GM12878 (cell line): ENCODE data around the gene MYG1. TPM values are rescaled to one million over a fixed set of nuclear protein-coding genes. Genes with fewer than 3 reads are reported as not detected.

Experiments used
- CBX5 ChIP-seq: sonication (generic); IDR thresholded peaks from 2 replicates; pipeline ENCODE4 v1.6.1; 2016; ENCODE audit warnings: low read depth, moderate library complexity, mild to moderate bottlenecking, inconsistent platforms
- CHD1 ChIP-seq: IDR thresholded peaks from 2 replicates; pipeline ENCODE4 v1.6.1; 2012; ENCODE audit warnings: low read depth, low read length, improper control_type of control experiment
- CHD2 ChIP-seq: IDR thresholded peaks from 2 replicates; pipeline ENCODE4 v1.6.1; 2011; ENCODE audit warnings: low read depth, low read length, improper control_type of control experiment, borderline replicate concordance
- CREB1 ChIP-seq: IDR thresholded peaks from 2 replicates; pipeline ENCODE4 v1.6.1; 2012; ENCODE audit warnings: low read depth, mild to moderate bottlenecking, inconsistent platforms
- EZH2 ChIP-seq: IDR thresholded peaks from 2 replicates; pipeline ENCODE4 v1.6.1; 2012; ENCODE audit warnings: low read depth, mild to moderate bottlenecking, control low read depth, inconsistent platforms, low read length, borderline replicate concordance; ENCODE audit not compliant: control insufficient read depth
- IKZF1 ChIP-seq: fragments of 450-650 bp; conservative IDR thresholded peaks from 2 replicates; pipeline ENCODE4 v1.6.1; 2017; ENCODE audit warnings: antibody characterized with exemption, mild to moderate bottlenecking
- KLF5 ChIP-seq: fragments of 450-650 bp; IDR thresholded peaks from 2 replicates; pipeline ENCODE4 v1.6.1; 2014; ENCODE audit warnings: mild to moderate bottlenecking; ENCODE audit not compliant: partially characterized antibody
- LARP7 ChIP-seq: fragments of 450-650 bp; IDR thresholded peaks from 2 replicates; pipeline ENCODE4 v1.6.1; 2017; ENCODE audit warnings: mild to moderate bottlenecking
- MEF2B ChIP-seq: fragments of 450-650 bp; IDR thresholded peaks from 2 replicates; pipeline ENCODE4 v1.6.1; 2018; ENCODE audit warnings: mild to moderate bottlenecking, moderate library complexity; ENCODE audit not compliant: partially characterized antibody, poor library complexity, severe bottlenecking
- MXI1 ChIP-seq: fragments of 150-350 bp; IDR thresholded peaks from 2 replicates; pipeline ENCODE4 v1.6.1; 2011; ENCODE audit warnings: low read depth, mild to moderate bottlenecking, inconsistent platforms, low read length, improper control_type of control experiment
- MYC ChIP-seq: IDR thresholded peaks from 2 replicates; pipeline ENCODE4 v1.6.1; 2011; ENCODE audit warnings: mild to moderate bottlenecking, low read length, moderate library complexity, inconsistent platforms; ENCODE audit not compliant: insufficient read depth, insufficient replicate concordance, insufficient read length, severe bottlenecking
- NRF1 ChIP-seq: conservative IDR thresholded peaks from 2 replicates; pipeline ENCODE4 v1.6.1; 2011; ENCODE audit warnings: mild to moderate bottlenecking, low read depth, low read length, improper control_type of control experiment
- RBBP5 ChIP-seq: fragments of 200-600 bp; sonication (generic); conservative IDR thresholded peaks from 2 replicates; pipeline ENCODE4 v1.6.1; 2016
- RFX5 ChIP-seq: IDR thresholded peaks from 2 replicates; pipeline ENCODE4 v1.6.1; 2011; ENCODE audit warnings: low read depth, low read length, improper control_type of control experiment
- SMARCA5 ChIP-seq: fragments of 450-650 bp; IDR thresholded peaks from 2 replicates; pipeline ENCODE4 v1.6.1; 2017; ENCODE audit warnings: mild to moderate bottlenecking
- SPI1 ChIP-seq: IDR thresholded peaks from 2 replicates; pipeline ENCODE4 v1.6.1; 2011; ENCODE audit warnings: low read depth, mild to moderate bottlenecking, low read length, moderate library complexity, borderline replicate concordance; ENCODE audit not compliant: insufficient read depth
- STAT3 ChIP-seq: IDR thresholded peaks from 2 replicates; pipeline ENCODE4 v1.6.1; 2011; ENCODE audit warnings: low read depth, low read length, improper control_type of control experiment
- ZBED1 ChIP-seq: IDR thresholded peaks from 2 replicates; pipeline ENCODE4 v1.6.1; 2016; ENCODE audit warnings: borderline replicate concordance
- polyA plus RNA-seq, 11 experiments: library from polyadenylated mRNA; depleted of rRNA in 4 of 11; unstranded in 6 of 11; stranded (reverse) in 5 of 11; fragments of >200 nt; fragmentation: Nextera tagmentation in 4 of 11; fragmentation: Illumina TruSeq in 1 of 11; extraction: Ambion mirVana in 4 of 11; extraction: Trizol in 1 of 11; gene quantifications; 1 replicate in 1 of 11; 2 replicates in 10 of 11; pipeline versions ENCODE4 v1.2.1 to v1.2.3, GENCODE V29; 2011 to 2016; ENCODE audit warnings: inconsistent platforms in 2 of 11, missing spikeins in 2 of 11, low read depth in 1 of 11
- total RNA-seq, 4 experiments: library from RNA; depleted of rRNA in 3 of 4; stranded (reverse); fragments of >200 nt in 3 of 4; fragmentation: Illumina TruSeq in 1 of 4; extraction: Trizol in 1 of 4; gene quantifications; 2 replicates each; pipeline versions ENCODE4 v1.2.1 to v1.2.3, GENCODE V29; 2013 to 2021
- TF ChIP-seq, protein P1 (sequence below), 3 experiments: IDR thresholded peaks in 2 of 3; conservative IDR thresholded peaks in 1 of 3; 2 replicates each; pipeline ENCODE4 v1.5.1; 2011; ENCODE audit warnings: low read depth in 3 of 3, low read length in 3 of 3, mild to moderate bottlenecking in 3 of 3, control low read depth in 2 of 3, moderate library complexity in 2 of 3, inconsistent platforms in 1 of 3, mixed read lengths in 1 of 3; ENCODE audit not compliant: control insufficient read depth in 2 of 3, insufficient read depth in 1 of 3; ENCODE audit errors: extremely low read depth in 1 of 3
- TF ChIP-seq, protein P2 (sequence below): IDR thresholded peaks from 2 replicates; pipeline ENCODE4 v1.6.1; 2012; ENCODE audit warnings: low read depth, low read length, improper control_type of control experiment
- TF ChIP-seq, protein P3 (sequence below): fragments of 450-650 bp; IDR thresholded peaks from 2 replicates; pipeline ENCODE4 v1.6.1; 2014; ENCODE audit warnings: mild to moderate bottlenecking
- TF ChIP-seq, protein P4 (sequence below): fragments of 450-650 bp; IDR thresholded peaks from 2 replicates; pipeline ENCODE4 v1.6.1; 2017; ENCODE audit warnings: mild to moderate bottlenecking

Gene MYG1
- total and polyA plus RNA-seq, 10 of the 15 experiments (the other 5 are each of a cell fraction or from before 2014, with no cell fraction given): 20.7 to 81.0 (median 49.4) TPM

DNA sequence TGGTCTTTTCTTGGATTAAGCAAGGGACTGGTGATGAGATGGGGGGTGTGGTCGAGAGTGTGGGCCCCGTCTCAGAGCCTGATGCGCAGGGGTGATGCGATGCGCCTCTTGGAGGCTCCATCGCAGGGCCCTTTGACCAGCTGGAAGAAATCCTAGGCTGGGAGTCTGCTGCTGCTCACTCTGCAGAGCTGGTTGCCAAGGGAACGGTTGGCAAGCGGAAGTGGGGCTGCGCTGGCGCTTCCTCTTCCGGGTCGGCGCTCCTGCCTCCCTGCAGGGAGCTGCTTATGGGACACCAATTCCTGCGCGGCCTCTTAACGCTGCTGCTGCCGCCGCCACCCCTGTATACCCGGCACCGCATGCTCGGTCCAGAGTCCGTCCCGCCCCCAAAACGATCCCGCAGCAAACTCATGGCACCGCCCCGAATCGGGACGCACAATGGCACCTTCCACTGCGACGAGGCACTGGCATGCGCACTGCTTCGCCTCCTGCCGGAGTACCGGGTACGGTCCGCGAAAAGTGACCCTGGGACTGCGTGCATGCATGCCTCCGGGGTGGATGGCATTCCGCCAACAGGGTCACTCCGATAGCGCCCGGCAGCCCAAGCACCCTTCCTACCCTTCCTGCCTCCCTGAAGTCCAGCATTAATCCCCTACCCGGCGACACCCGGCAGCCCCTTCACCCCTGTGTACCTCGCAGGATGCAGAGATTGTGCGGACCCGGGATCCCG is at the start of gene MYG1 (continued):
- TF ChIP-seq, protein P1, sequence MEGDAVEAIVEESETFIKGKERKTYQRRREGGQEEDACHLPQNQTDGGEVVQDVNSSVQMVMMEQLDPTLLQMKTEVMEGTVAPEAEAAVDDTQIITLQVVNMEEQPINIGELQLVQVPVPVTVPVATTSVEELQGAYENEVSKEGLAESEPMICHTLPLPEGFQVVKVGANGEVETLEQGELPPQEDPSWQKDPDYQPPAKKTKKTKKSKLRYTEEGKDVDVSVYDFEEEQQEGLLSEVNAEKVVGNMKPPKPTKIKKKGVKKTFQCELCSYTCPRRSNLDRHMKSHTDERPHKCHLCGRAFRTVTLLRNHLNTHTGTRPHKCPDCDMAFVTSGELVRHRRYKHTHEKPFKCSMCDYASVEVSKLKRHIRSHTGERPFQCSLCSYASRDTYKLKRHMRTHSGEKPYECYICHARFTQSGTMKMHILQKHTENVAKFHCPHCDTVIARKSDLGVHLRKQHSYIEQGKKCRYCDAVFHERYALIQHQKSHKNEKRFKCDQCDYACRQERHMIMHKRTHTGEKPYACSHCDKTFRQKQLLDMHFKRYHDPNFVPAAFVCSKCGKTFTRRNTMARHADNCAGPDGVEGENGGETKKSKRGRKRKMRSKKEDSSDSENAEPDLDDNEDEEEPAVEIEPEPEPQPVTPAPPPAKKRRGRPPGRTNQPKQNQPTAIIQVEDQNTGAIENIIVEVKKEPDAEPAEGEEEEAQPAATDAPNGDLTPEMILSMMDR (IDR thresholded peaks at IDR 0.05 in 2 of 3, conservative IDR thresholded peaks at IDR 0.05 in 1 of 3; ENCODE audit: control insufficient read depth in 2 of 3, extremely low read depth in 1 of 3, insufficient read depth in 1 of 3, low read depth in 3 of 3, low read length in 3 of 3): peak in 2 of 3 experiments; percentile 13 to 32; a peak in 2 of 6 replicates
- TF ChIP-seq CBX5: no peak
- TF ChIP-seq NRF1: peak; percentile 33; the same call in 1 of the 2 replicates
- 0 out of 2 replicates have a peak, but pooled peaks have one; percentile 48 for TF ChIP-seq RFX5
- TF ChIP-seq ZBED1: 0 out of 2 replicates have a peak, but pooled peaks have one; percentile 33
- no peak for TF ChIP-seq EZH2
- no peak for TF ChIP-seq SMARCA5
- TF ChIP-seq LARP7: peak; percentile 89
- TF ChIP-seq MEF2B: no peak
- TF ChIP-seq, protein P2, sequence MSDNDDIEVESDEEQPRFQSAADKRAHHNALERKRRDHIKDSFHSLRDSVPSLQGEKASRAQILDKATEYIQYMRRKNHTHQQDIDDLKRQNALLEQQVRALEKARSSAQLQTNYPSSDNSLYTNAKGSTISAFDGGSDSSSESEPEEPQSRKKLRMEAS: peak; percentile 61
- TF ChIP-seq KLF5: peak; percentile 78
- peak; percentile 14; the same call in 1 of the 2 replicates for TF ChIP-seq CHD2
- TF ChIP-seq STAT3: no peak
- no peak for TF ChIP-seq CHD1
- peak; percentile 87 for TF ChIP-seq IKZF1
- peak; percentile 92 for TF ChIP-seq MXI1
- no peak for TF ChIP-seq CREB1
- no peak for TF ChIP-seq RBBP5
- TF ChIP-seq SPI1: peak; percentile 71
- TF ChIP-seq, protein P3, sequence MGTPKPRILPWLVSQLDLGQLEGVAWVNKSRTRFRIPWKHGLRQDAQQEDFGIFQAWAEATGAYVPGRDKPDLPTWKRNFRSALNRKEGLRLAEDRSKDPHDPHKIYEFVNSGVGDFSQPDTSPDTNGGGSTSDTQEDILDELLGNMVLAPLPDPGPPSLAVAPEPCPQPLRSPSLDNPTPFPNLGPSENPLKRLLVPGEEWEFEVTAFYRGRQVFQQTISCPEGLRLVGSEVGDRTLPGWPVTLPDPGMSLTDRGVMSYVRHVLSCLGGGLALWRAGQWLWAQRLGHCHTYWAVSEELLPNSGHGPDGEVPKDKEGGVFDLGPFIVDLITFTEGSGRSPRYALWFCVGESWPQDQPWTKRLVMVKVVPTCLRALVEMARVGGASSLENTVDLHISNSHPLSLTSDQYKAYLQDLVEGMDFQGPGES: no peak
- TF ChIP-seq, protein P4, sequence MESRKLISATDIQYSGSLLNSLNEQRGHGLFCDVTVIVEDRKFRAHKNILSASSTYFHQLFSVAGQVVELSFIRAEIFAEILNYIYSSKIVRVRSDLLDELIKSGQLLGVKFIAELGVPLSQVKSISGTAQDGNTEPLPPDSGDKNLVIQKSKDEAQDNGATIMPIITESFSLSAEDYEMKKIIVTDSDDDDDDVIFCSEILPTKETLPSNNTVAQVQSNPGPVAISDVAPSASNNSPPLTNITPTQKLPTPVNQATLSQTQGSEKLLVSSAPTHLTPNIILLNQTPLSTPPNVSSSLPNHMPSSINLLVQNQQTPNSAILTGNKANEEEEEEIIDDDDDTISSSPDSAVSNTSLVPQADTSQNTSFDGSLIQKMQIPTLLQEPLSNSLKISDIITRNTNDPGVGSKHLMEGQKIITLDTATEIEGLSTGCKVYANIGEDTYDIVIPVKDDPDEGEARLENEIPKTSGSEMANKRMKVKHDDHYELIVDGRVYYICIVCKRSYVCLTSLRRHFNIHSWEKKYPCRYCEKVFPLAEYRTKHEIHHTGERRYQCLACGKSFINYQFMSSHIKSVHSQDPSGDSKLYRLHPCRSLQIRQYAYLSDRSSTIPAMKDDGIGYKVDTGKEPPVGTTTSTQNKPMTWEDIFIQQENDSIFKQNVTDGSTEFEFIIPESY: no peak
- no peak for TF ChIP-seq MYC
